Measurements from ENCODE around the gene PCP4. TPM values are rescaled to one million over a fixed set of nuclear protein-coding genes. Genes with fewer than 3 reads are reported as not detected.

PCP4 gene
- total RNA-seq, 1 donor from 2014 or later: 18.1 TPM

DNA sequence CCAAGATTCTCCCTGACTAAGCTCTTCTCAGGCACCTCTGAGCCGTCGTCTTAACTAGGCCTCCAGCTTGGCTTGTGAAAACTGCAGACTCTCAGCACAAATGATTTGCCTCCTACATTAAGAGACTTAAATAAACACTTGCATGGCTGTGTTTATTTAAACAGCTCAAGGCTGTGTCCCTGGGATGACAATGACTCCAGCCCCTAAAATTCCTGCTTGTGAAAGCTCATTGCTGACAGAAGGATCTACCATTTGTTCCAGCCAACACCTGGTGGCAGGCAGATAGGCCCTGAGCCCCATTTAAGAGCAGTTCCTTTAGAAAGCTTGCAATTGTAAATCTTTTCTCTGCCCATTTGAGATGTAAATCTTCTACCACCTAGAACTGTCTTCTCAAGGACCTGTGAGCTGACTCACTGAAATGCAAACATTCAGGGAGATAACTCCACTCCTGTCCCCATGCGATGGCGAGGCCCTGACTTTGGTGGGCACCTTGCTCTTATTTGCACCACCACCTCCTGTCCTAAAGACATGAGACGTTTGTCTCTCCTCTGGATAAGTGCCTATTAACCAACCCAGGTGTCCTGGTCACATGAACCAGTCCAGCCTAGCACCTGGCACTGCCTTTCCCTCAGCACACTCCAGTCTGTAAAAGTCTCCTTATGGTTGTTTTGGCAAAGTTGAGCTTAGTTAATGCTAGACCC lies 15.1 kb upstream of the PCP4 start:
- no peak for DNase-seq (ENCODE audit: low spot score in 2 of 2, unreplicated experiment in 2 of 2)
- Mint-ChIP-seq H3K27me3 (ENCODE audit: low read depth) (no peaks in the 10 kb centered on the region), H3K27ac (no peak overlapping the region), H3K4me3 (no peak overlapping the region), H3K36me3 (no peaks in the 10 kb centered on the region), H3K4me1 (peaks cover 22% of the 10 kb centered on the region), H3K9me3 (peaks cover 10% of the 10 kb centered on the region)
- TF ChIP-seq, protein P1, sequence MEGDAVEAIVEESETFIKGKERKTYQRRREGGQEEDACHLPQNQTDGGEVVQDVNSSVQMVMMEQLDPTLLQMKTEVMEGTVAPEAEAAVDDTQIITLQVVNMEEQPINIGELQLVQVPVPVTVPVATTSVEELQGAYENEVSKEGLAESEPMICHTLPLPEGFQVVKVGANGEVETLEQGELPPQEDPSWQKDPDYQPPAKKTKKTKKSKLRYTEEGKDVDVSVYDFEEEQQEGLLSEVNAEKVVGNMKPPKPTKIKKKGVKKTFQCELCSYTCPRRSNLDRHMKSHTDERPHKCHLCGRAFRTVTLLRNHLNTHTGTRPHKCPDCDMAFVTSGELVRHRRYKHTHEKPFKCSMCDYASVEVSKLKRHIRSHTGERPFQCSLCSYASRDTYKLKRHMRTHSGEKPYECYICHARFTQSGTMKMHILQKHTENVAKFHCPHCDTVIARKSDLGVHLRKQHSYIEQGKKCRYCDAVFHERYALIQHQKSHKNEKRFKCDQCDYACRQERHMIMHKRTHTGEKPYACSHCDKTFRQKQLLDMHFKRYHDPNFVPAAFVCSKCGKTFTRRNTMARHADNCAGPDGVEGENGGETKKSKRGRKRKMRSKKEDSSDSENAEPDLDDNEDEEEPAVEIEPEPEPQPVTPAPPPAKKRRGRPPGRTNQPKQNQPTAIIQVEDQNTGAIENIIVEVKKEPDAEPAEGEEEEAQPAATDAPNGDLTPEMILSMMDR (IDR thresholded peaks at IDR 0.05; ENCODE audit: unreplicated experiment): no peak

- Mint-ChIP-seq H3K9me3 (peaks cover 11% of the 10 kb centered on the region), H3K36me3 (no peaks in the 10 kb centered on the region), H3K4me1 (peaks cover 22% of the 10 kb centered on the region), H3K27ac (no peak overlapping the region), H3K27me3 (ENCODE audit: low read depth) (no peaks in the 10 kb centered on the region), H3K4me3 (no peak overlapping the region)
- TF ChIP-seq, protein P1 (IDR thresholded peaks at IDR 0.05; ENCODE audit: unreplicated experiment): no peak
- DNase-seq (ENCODE audit: low spot score in 2 of 2, unreplicated experiment in 2 of 2): no peak
Measured at GRCh38 chr21:39852726-39853500, 14.3 kb upstream of the PCP4 start.

DNA sequence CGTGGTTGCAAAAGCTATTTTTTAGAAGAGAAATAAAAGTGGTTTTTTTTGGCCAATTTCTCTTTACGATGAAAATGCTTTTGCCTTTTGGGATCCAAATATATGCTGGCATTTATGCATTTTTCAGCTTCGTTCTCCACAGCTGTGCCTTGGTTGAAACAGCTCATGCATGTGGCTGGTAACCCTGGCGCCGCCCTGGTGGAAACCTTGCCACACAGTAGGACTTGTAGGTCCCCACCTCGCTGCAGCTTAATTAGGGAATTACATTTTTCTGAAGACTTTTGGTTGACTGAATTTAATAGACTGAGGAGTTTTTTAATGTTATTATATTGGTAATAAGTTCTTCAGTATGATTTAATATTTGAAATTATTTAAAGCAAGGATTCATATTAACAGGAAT lies 12.7 kb upstream of the PCP4 start:
- H3K4me3 Mint-ChIP-seq: no peak overlapping the region
- peaks cover 17% of the 10 kb centered on the region for H3K9me3 Mint-ChIP-seq
- H3K36me3 Mint-ChIP-seq: no peaks in the 10 kb centered on the region
- TF ChIP-seq, protein P1 (IDR thresholded peaks at IDR 0.05; ENCODE audit: unreplicated experiment): no peak
- no peaks in the 10 kb centered on the region for H3K27me3 Mint-ChIP-seq (ENCODE audit: low read depth)
- H3K4me1 Mint-ChIP-seq: peaks cover 6% of the 10 kb centered on the region
- DNase-seq (ENCODE audit: low spot score in 2 of 2, unreplicated experiment in 2 of 2): no peak
- no peak overlapping the region for H3K27ac Mint-ChIP-seq

DNA sequence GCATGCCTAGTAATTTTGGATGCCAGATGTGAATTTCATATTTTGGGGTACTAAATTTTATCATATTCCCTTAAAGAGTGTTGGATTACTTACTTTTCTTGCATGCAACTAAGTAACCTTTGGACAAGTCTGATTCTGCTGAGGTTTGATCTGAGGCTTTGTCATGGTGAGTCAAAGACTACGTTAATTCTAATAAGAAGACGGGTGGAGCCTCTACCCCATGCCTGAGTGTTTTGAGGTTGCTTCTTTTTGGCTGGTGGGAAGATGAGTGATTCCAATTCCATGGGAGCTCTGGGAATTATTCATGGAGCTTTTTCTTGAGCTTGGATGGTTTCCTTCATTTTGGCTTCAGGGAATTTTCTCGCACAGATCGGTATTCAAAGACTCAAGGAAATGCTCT lies 11.6 kb upstream of the PCP4 start:
- H3K27ac Mint-ChIP-seq: no peak overlapping the region
- no peaks in the 10 kb centered on the region for H3K4me1 Mint-ChIP-seq
- no peak overlapping the region for H3K4me3 Mint-ChIP-seq
- H3K36me3 Mint-ChIP-seq: no peaks in the 10 kb centered on the region
- H3K9me3 Mint-ChIP-seq: peaks cover 17% of the 10 kb centered on the region
- DNase-seq (ENCODE audit: low spot score in 2 of 2, unreplicated experiment in 2 of 2): no peak
- TF ChIP-seq, protein P1 (IDR thresholded peaks at IDR 0.05; ENCODE audit: unreplicated experiment): no peak
- H3K27me3 Mint-ChIP-seq (ENCODE audit: low read depth): no peaks in the 10 kb centered on the region

DNA sequence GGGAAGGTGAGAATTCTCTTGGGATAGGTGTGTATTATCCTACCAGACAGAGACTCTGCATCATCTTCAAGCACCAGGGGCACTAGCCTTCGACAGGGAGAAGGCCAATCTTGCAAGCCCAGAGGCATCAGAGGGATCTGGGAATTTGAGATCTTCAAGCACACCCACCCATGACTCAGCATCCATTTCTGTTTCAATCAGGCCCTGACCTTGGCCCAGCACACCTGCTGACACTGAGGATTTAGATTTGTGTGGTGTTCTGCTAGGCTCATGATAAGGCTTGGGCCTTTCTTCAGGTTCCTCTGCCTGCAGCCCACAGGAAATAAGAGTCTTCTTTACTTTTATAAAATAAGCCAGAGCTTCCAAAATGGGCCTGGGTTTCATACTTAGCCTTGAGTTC lies 6.6 kb upstream of the PCP4 start:
- no peak overlapping the region for H3K27ac Mint-ChIP-seq
- H3K27me3 Mint-ChIP-seq (ENCODE audit: low read depth): no peaks in the 10 kb centered on the region
- H3K36me3 Mint-ChIP-seq: no peaks in the 10 kb centered on the region
- no peak for DNase-seq (ENCODE audit: low spot score in 2 of 2, unreplicated experiment in 2 of 2)
- H3K4me3 Mint-ChIP-seq: no peak overlapping the region
- peaks cover 13% of the 10 kb centered on the region for H3K9me3 Mint-ChIP-seq
- peaks cover 3% of the 10 kb centered on the region for H3K4me1 Mint-ChIP-seq
- TF ChIP-seq, protein P1 (IDR thresholded peaks at IDR 0.05; ENCODE audit: unreplicated experiment): no peak

All from mesothelial cell of epicardium (in vitro differentiated cells).